HFFc6 (cell line): ENCODE measurements around the gene RCVRN. TPM values are rescaled to one million over a fixed set of nuclear protein-coding genes. Genes with fewer than 3 reads are reported as not detected.

Experiments used
- DNase-seq: peaks from one replicate; pipeline ENCODE4 v3.0.0-alpha.2; 2018
- H3K27ac Mint-ChIP-seq: 2 replicates; pipeline ENCODE4 v1.8.0; 2020; ENCODE audit warnings: mild to moderate bottlenecking, mixed read lengths
- H3K27me3 Mint-ChIP-seq: 2 replicates; pipeline ENCODE4 v1.8.0; 2021; ENCODE audit warnings: mild to moderate bottlenecking, moderate library complexity, mixed read lengths; ENCODE audit not compliant: insufficient read depth
- H3K36me3 Mint-ChIP-seq: 2 replicates; pipeline ENCODE4 v1.8.0; 2021; ENCODE audit warnings: low read depth, mixed read lengths
- H3K4me1 Mint-ChIP-seq: 2 replicates; pipeline ENCODE4 v1.8.0; 2020; ENCODE audit warnings: low read depth, mixed read lengths
- H3K4me3 Mint-ChIP-seq: 2 replicates; pipeline ENCODE4 v1.8.0; 2020; ENCODE audit warnings: mild to moderate bottlenecking, moderate library complexity, mixed read lengths
- H3K9me3 Mint-ChIP-seq: 2 replicates; pipeline ENCODE4 v1.8.0; 2020; ENCODE audit warnings: mild to moderate bottlenecking, mixed read lengths
- total RNA-seq, 6 experiments: library from RNA; stranded (reverse); fragmentation: NEBNext Ultra II Directional; extraction: Animal tissue kit (Norgen Biotek cat#: 25700); gene quantifications; 2 replicates in 1 of 6; 3 replicates in 5 of 6; pipeline ENCODE4 v1.2.3, GENCODE V29; 2021
- TF ChIP-seq, protein P1 (sequence below): fragments of 200-600 bp; sonication (generic); IDR thresholded peaks from 2 replicates; pipeline ENCODE4 v1.5.0; 2021; ENCODE audit warnings: antibody characterized with exemption, mild to moderate bottlenecking

The RCVRN gene
- total RNA-seq, 6 experiments from 2014 or later, result not detected

DNA sequence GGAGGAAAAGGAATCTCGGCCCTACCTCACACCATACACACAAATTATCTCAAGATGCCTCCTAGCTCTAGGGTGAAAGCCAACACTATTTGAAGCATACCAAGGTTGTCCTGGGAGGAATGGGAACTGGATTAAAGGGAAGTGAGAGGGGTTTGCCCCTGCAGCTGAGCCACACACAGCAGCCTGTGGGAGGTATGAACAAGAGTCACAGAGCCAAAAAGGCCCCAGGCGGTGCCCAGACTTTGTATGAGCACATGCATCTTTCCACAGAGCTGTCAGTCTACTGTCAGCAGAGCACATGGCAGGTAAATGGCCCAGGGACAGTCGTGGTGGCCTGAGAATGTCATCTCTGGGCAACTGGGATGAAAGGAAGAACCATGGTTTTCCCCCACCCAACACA, 31.0 kb upstream of the RCVRN start:
- Mint-ChIP-seq H3K27me3 (peaks cover 7% of the 10 kb centered on the region), H3K27ac (no peak overlapping the region), H3K4me1 (peaks cover 8% of the 10 kb centered on the region; the same call in 1 of the 2 replicates), H3K36me3 (no peaks in the 10 kb centered on the region), H3K4me3 (no peak overlapping the region), H3K9me3 (no peaks in the 10 kb centered on the region; the same call in 1 of the 2 replicates)
- DNase-seq, result no peak
- TF ChIP-seq, protein P1, sequence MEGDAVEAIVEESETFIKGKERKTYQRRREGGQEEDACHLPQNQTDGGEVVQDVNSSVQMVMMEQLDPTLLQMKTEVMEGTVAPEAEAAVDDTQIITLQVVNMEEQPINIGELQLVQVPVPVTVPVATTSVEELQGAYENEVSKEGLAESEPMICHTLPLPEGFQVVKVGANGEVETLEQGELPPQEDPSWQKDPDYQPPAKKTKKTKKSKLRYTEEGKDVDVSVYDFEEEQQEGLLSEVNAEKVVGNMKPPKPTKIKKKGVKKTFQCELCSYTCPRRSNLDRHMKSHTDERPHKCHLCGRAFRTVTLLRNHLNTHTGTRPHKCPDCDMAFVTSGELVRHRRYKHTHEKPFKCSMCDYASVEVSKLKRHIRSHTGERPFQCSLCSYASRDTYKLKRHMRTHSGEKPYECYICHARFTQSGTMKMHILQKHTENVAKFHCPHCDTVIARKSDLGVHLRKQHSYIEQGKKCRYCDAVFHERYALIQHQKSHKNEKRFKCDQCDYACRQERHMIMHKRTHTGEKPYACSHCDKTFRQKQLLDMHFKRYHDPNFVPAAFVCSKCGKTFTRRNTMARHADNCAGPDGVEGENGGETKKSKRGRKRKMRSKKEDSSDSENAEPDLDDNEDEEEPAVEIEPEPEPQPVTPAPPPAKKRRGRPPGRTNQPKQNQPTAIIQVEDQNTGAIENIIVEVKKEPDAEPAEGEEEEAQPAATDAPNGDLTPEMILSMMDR, result no peak

DNA sequence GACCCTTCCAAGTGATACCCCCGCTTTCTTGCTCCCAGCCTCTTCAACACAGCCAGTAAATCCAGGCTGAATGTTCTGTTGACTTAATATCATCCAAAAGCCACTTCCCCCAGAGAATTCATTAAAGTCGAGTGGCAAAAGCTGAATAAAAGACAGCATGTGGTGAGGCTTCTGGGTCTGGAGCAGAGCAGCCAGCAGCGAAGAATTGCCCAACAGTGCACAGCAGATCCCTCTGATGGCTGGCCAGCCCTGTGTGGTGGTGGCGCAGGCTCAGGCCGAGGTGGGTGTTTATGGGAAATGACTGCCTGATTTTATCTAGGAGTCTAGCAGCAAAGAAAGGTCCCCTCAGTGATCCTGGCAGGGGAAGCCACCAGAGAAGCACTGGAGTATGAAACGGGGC, 30.3 kb upstream of the RCVRN start:
- Mint-ChIP-seq H3K36me3 (no peaks in the 10 kb centered on the region), H3K27ac (no peak overlapping the region), H3K4me3 (no peak overlapping the region), H3K4me1 (peaks cover 8% of the 10 kb centered on the region; the same call in 1 of the 2 replicates), H3K27me3 (peaks cover 7% of the 10 kb centered on the region), H3K9me3 (no peaks in the 10 kb centered on the region)
- DNase-seq, result no peak
- TF ChIP-seq, protein P1, result no peak

DNA sequence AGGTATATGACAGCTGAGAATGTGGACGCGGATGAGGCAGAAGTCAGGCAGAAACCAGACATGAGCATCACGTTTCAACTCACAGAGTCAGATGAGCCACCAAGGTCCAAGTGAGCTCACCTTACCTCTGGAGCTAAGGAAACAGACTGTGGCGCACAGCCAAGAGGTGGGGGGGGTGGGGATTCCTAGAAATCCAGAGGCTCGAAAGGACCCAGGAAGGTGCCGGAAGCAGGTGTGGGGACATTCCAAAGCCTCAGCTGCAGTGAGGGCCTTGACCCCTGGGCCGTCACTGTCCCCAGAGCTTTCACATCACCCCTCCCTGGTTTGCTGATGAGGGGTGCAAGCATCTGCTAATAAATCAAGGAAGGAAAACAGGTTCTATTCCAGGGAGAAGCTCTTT, 29.3 kb upstream of the RCVRN start:
- Mint-ChIP-seq H3K36me3 (no peaks in the 10 kb centered on the region), H3K27ac (no peak overlapping the region), H3K4me1 (peaks cover 8% of the 10 kb centered on the region; the same call in 1 of the 2 replicates), H3K9me3 (no peaks in the 10 kb centered on the region), H3K27me3 (peaks cover 7% of the 10 kb centered on the region), H3K4me3 (no peak overlapping the region)
- TF ChIP-seq, protein P1, result no peak
- no peak for DNase-seq

DNA sequence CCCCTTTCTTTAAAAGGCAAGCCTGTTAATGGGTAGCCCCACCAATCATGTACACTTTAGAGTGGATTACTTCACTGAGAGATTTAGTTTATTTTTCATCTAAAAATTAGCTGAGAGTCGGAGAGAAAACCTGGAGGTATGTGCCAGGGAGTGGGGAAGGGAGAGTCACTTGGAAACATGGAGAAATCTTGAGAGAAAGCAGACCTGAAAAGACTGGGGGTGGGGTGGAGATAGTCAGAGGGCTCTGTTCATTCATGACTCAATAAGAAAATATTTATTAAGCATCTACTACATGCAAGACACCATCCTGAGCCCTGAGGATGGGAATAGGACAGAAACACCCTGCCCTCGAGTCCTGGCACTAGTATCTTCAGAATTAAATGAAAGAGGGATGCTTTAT, 27.4 kb upstream of the RCVRN start:
- H3K4me1 Mint-ChIP-seq, result peaks cover 8% of the 10 kb centered on the region; the same call in 1 of the 2 replicates
- no peaks in the 10 kb centered on the region for H3K36me3 Mint-ChIP-seq

DNA sequence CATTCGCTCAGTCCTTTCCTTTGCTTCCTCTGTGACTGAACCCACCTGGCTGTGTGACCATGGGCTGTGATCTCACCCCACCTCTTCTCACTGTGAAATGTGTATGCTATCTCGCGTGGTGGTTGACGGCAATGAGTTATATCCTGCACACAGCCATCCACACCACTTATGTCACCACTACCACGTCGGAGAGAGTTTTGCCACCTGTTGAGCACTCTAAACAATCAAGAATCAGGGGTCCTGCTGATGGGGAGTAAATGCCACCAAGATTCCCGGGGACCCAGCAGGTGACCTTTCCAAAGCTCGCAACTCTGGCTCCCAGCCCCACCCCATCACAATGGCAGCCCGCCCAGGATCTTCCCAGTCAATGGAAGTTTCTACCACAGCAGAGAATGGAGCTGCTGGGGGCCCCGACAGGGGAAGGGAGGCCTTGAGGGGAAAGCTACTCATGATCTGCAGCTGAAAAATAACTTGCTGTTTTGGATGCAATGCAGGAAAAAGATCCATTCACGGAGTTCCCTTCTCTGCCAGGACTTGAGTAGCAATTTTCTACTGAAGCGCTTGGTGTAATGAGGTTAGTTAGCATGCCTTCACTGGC, 26.2 kb upstream of the RCVRN start:
- H3K27ac Mint-ChIP-seq, result no peak overlapping the region
- DNase-seq, result no peak
- peaks cover 5% of the 10 kb centered on the region for H3K27me3 Mint-ChIP-seq
- H3K4me3 Mint-ChIP-seq, result no peak overlapping the region
- H3K4me1 Mint-ChIP-seq, result peaks cover 8% of the 10 kb centered on the region; the same call in 1 of the 2 replicates
- TF ChIP-seq, protein P1, result no peak
- H3K9me3 Mint-ChIP-seq, result no peaks in the 10 kb centered on the region
- no peaks in the 10 kb centered on the region for H3K36me3 Mint-ChIP-seq

More for the DNA sequence above, 27.4 kb upstream of the RCVRN start:
- DNase-seq, result peak; percentile 20
- TF ChIP-seq, protein P1, result no peak
- Mint-ChIP-seq H3K27me3 (peaks cover 6% of the 10 kb centered on the region), H3K9me3 (no peaks in the 10 kb centered on the region), H3K4me3 (no peak overlapping the region), H3K27ac (no peak overlapping the region)
